Neural progenitor cell (in vitro differentiated cells): ENCODE results near the gene CPLX3. TPM values are rescaled to one million over a fixed set of nuclear protein-coding genes. Genes with fewer than 3 reads are reported as not detected.

ENCODE experiments used
- DNase-seq: peaks from one replicate; pipeline ENCODE4 v3.0.0-alpha.2; 2016; ENCODE audit warnings: low spot score
- H2AFZ ChIP-seq: fragments of 200-600 bp; sonication (generic); replicated peaks from 2 replicates; pipeline ENCODE4 v1.6.1; 2016; ENCODE audit warnings: antibody characterized with exemption
- H3F3A ChIP-seq: fragments of 200-600 bp; sonication (generic); 2 replicates; pipeline ENCODE4 v1.6.1; 2016; ENCODE audit warnings: antibody characterized with exemption, low read depth
- H3K27ac ChIP-seq: fragments of 200-600 bp; sonication (generic); 2 replicates; pipeline ENCODE4 v1.5.1; 2016; ENCODE audit warnings: mild to moderate bottlenecking
- H3K27me3 ChIP-seq: fragments of 200-600 bp; sonication (generic); 2 replicates; pipeline ENCODE4 v1.6.1; 2016; ENCODE audit warnings: mild to moderate bottlenecking, moderate library complexity
- H3K36me3 ChIP-seq: fragments of 200-600 bp; sonication (generic); 2 replicates; pipeline ENCODE4 v1.5.1; 2016
- H3K4me1 ChIP-seq: fragments of 200-600 bp; sonication (generic); 2 replicates; pipeline ENCODE4 v1.6.1; 2016; ENCODE audit warnings: mixed run types
- H3K4me2 ChIP-seq: fragments of 200-600 bp; sonication (generic); 2 replicates; pipeline ENCODE4 v1.6.1; 2016
- H3K4me3 ChIP-seq: fragments of 200-600 bp; sonication (generic); 2 replicates; pipeline ENCODE4 v1.5.1; 2016
- H3K79me2 ChIP-seq: fragments of 200-600 bp; sonication (generic); 2 replicates; pipeline ENCODE4 v1.6.1; 2016; ENCODE audit warnings: low read depth
- H3K9ac ChIP-seq: fragments of 200-600 bp; sonication (generic); 2 replicates; pipeline ENCODE4 v1.6.1; 2016
- H3K9me3 ChIP-seq: fragments of 200-600 bp; sonication (generic); 2 replicates; pipeline ENCODE4 v1.5.1; 2016; ENCODE audit warnings: low read depth
- H4K20me1 ChIP-seq: fragments of 200-600 bp; sonication (generic); 2 replicates; pipeline ENCODE4 v1.6.1; 2016; ENCODE audit warnings: low read depth
- H3K27ac Mint-ChIP-seq: 3 replicates; pipeline ENCODE4 v1.8.0; 2021; ENCODE audit warnings: mixed read lengths
- H3K27me3 Mint-ChIP-seq: 2 replicates; pipeline ENCODE4 v1.8.0; 2022; ENCODE audit warnings: low read depth, mild to moderate bottlenecking, inconsistent platforms, moderate library complexity, mixed read lengths; ENCODE audit not compliant: insufficient read depth
- H3K36me3 Mint-ChIP-seq: 3 replicates; pipeline ENCODE4 v1.8.0; 2021; ENCODE audit warnings: mixed read lengths
- H3K4me1 Mint-ChIP-seq: 3 replicates; pipeline ENCODE4 v1.8.0; 2021; ENCODE audit warnings: mixed read lengths
- H3K4me3 Mint-ChIP-seq: 3 replicates; pipeline ENCODE4 v1.8.0; 2021; ENCODE audit warnings: mild to moderate bottlenecking, moderate library complexity, mixed read lengths
- H3K9me3 Mint-ChIP-seq: 3 replicates; pipeline ENCODE4 v1.8.0; 2020; ENCODE audit warnings: mixed read lengths
- CTCF ChIP-seq: fragments of 200-600 bp; sonication (generic); IDR thresholded peaks from 2 replicates; pipeline ENCODE4 v1.5.1; 2017; ENCODE audit warnings: antibody characterized with exemption, mild to moderate bottlenecking
- EZH2 ChIP-seq: fragments of 200-600 bp; sonication (generic); IDR thresholded peaks from 2 replicates; pipeline ENCODE4 v1.6.1; 2017; ENCODE audit warnings: antibody characterized with exemption, mild to moderate bottlenecking, moderate library complexity
- EZH2phosphoT487 ChIP-seq: fragments of 200-600 bp; sonication (generic); IDR thresholded peaks from 2 replicates; pipeline ENCODE4 v1.6.1; 2017; ENCODE audit warnings: antibody characterized with exemption
- total RNA-seq: library from RNA; depleted of rRNA; stranded (reverse); fragments of >200 nt; gene quantifications from 2 replicates; pipeline ENCODE4 v1.2.3, GENCODE V29; 2015; ENCODE audit warnings: low replicate concordance

CPLX3 gene
- total RNA-seq, 1 donor from 2014 or later: not detected

- Mint-ChIP-seq H3K4me3 (no peak overlapping the region), H3K36me3 (no peaks in the 10 kb centered on the region), H3K27ac (peak overlapping the region; percentile 68), H3K27me3 (peaks cover 17% of the 10 kb centered on the region), H3K9me3 (peaks cover 2% of the 10 kb centered on the region), H3K4me1 (peaks cover 24% of the 10 kb centered on the region)
- peaks cover 15% of the 10 kb centered on the region for H3K4me1 ChIP-seq
- H3K4me2 ChIP-seq: no peak overlapping the region
- H3K36me3 ChIP-seq: no peaks in the 10 kb centered on the region
- H3F3A ChIP-seq: peaks cover 14% of the 10 kb centered on the region
- H3K9me3 ChIP-seq: no peaks in the 10 kb centered on the region
- H2AFZ ChIP-seq: no peak overlapping the region
- no peak overlapping the region for H3K27ac ChIP-seq
- H4K20me1 ChIP-seq: peaks cover 7% of the 10 kb centered on the region
- no peaks in the 10 kb centered on the region for H3K79me2 ChIP-seq
- H3K9ac ChIP-seq: no peak overlapping the region
- H3K4me3 ChIP-seq: no peak overlapping the region
- no peak for DNase-seq
- TF ChIP-seq CTCF (no peak), EZH2phosphoT487 (no peak), EZH2 (no peak)
- no peaks in the 10 kb centered on the region for H3K27me3 ChIP-seq
Measured at GRCh38 chr15:74816624-74817369, 9.6 kb upstream of the CPLX3 start.

GRCh38 chr15:74817370-74817737 lies 9.1 kb upstream of the CPLX3 start:
- H3K4me1 Mint-ChIP-seq: peaks cover 29% of the 10 kb centered on the region
- Histone ChIP-seq H3K9ac (no peak overlapping the region), H3K27me3 (no peaks in the 10 kb centered on the region), H3K4me3 (no peak overlapping the region), H3K4me1 (peaks cover 20% of the 10 kb centered on the region), H3F3A (peaks cover 18% of the 10 kb centered on the region), H3K27ac (no peak overlapping the region), H3K36me3 (no peaks in the 10 kb centered on the region), H2AFZ (no peak overlapping the region), H3K9me3 (no peaks in the 10 kb centered on the region), H3K4me2 (no peak overlapping the region), H4K20me1 (peaks cover 10% of the 10 kb centered on the region), H3K79me2 (no peaks in the 10 kb centered on the region)
- peak; percentile 33 for DNase-seq
- peaks cover 2% of the 10 kb centered on the region for H3K9me3 Mint-ChIP-seq
- no peaks in the 10 kb centered on the region for H3K36me3 Mint-ChIP-seq
- H3K27ac Mint-ChIP-seq: peak overlapping the region; percentile 92
- TF ChIP-seq EZH2phosphoT487 (no peak), EZH2 (no peak), CTCF (no peak)
- H3K4me3 Mint-ChIP-seq: no peak overlapping the region
- peaks cover 20% of the 10 kb centered on the region for H3K27me3 Mint-ChIP-seq

- Mint-ChIP-seq H3K27me3 (peaks cover 26% of the 10 kb centered on the region), H3K27ac (peak overlapping the region; percentile 69), H3K4me1 (peaks cover 29% of the 10 kb centered on the region), H3K4me3 (no peak overlapping the region), H3K9me3 (peaks cover 2% of the 10 kb centered on the region), H3K36me3 (no peaks in the 10 kb centered on the region)
- Histone ChIP-seq H3K27me3 (peaks cover 12% of the 10 kb centered on the region), H3K27ac (no peak overlapping the region), H3K79me2 (no peaks in the 10 kb centered on the region), H3F3A (peaks cover 18% of the 10 kb centered on the region), H3K4me1 (peaks cover 20% of the 10 kb centered on the region), H2AFZ (no peak overlapping the region), H3K4me3 (no peak overlapping the region), H3K9ac (no peak overlapping the region), H3K36me3 (no peaks in the 10 kb centered on the region), H3K4me2 (no peak overlapping the region), H3K9me3 (no peaks in the 10 kb centered on the region), H4K20me1 (peaks cover 10% of the 10 kb centered on the region)
- no peak for DNase-seq
- no peak for TF ChIP-seq EZH2phosphoT487
- no peak for TF ChIP-seq CTCF
- TF ChIP-seq EZH2: no peak
Measured at GRCh38 chr15:74820056-74820455, 6.4 kb upstream of the CPLX3 start.
